Measurements from ENCODE around the gene OSGEP. TPM values are rescaled to one million over a fixed set of nuclear protein-coding genes. Genes with fewer than 3 reads are reported as not detected.
A peak's percentile ranks its signal among the peaks of the same experiment; 100 is the strongest.
"Not testable (repeated sequence)": the region's sequence is repeated elsewhere in the genome, so short reads cannot be mapped to it uniquely, and the experiment has no call there.

The OSGEP gene
- total RNA-seq, 1 donor from 2014 or later = 67.0 TPM

- Histone ChIP-seq H3K4me1 (peaks cover 9% of the 10 kb centered on the region), H3K36me3 (peaks cover 7% of the 10 kb centered on the region), H2AFZ (replicated peaks) (peak overlapping the region; percentile 84), H3K27me3 (no peaks in the 10 kb centered on the region), H3K4me2 (peak overlapping the region; percentile 85), H3K9me3 (ENCODE audit: low read depth) (no peaks in the 10 kb centered on the region), H3K9ac (peak overlapping the region; percentile 93), H3K27ac (peak overlapping the region; percentile 99), H3F3A (ENCODE audit: low read depth) (peaks cover 56% of the 10 kb centered on the region), H4K20me1 (ENCODE audit: low read depth) (peaks cover 10% of the 10 kb centered on the region), H3K4me3 (peak overlapping the region; percentile 84), H3K79me2 (ENCODE audit: low read depth) (peaks cover 59% of the 10 kb centered on the region)
- TF ChIP-seq EZH2phosphoT487 (IDR thresholded peaks at IDR 0.05) = no peak
- TF ChIP-seq EZH2 (IDR thresholded peaks at IDR 0.05) = no peak
- no peak for TF ChIP-seq CTCF (IDR thresholded peaks at IDR 0.05)
- Mint-ChIP-seq H3K36me3 (peaks cover 16% of the 10 kb centered on the region), H3K27me3 (ENCODE audit: insufficient read depth, low read depth) (no peaks in the 10 kb centered on the region), H3K4me3 (no peak overlapping the region), H3K9me3 (no peaks in the 10 kb centered on the region), H3K4me1 (peaks cover 10% of the 10 kb centered on the region), H3K27ac (no peak overlapping the region)
- peak; percentile 86 for DNase-seq (ENCODE audit: low spot score)
Measured at GRCh38 chr14:20455355-20456300, 1.0 kb upstream of the OSGEP start.

- not testable (repeated sequence) for H3K9me3 ChIP-seq (ENCODE audit: low read depth); H3K4me2 ChIP-seq; H3K27me3 Mint-ChIP-seq (ENCODE audit: insufficient read depth, low read depth); H4K20me1 ChIP-seq (ENCODE audit: low read depth); DNase-seq (ENCODE audit: low spot score); H3K27me3 ChIP-seq; H2AFZ ChIP-seq (replicated peaks); H3K27ac Mint-ChIP-seq; H3K4me1 Mint-ChIP-seq; H3K4me1 ChIP-seq; H3K27ac ChIP-seq; H3K9ac ChIP-seq; H3K9me3 Mint-ChIP-seq; H3K4me3 ChIP-seq
- peaks cover 46% of the 10 kb centered on the region for H3K79me2 ChIP-seq (ENCODE audit: low read depth)
- Mint-ChIP-seq H3K4me3 (peak overlapping the region; percentile 72), H3K36me3 (peaks cover 22% of the 10 kb centered on the region)
- peaks cover 16% of the 10 kb centered on the region for H3K36me3 ChIP-seq
- H3F3A ChIP-seq (ENCODE audit: low read depth) = peaks cover 30% of the 10 kb centered on the region
Measured at GRCh38 chr14:20452831-20453230, 1.8 kb downstream of the OSGEP start.

GRCh38 chr14:20446889-20447288, 7.7 kb downstream of the OSGEP start:
- Histone ChIP-seq H3F3A (ENCODE audit: low read depth) (peaks cover 2% of the 10 kb centered on the region), H3K9me3 (ENCODE audit: low read depth) (no peaks in the 10 kb centered on the region), H3K4me1 (no peaks in the 10 kb centered on the region), H3K36me3 (peaks cover 9% of the 10 kb centered on the region), H4K20me1 (ENCODE audit: low read depth) (no peaks in the 10 kb centered on the region), H3K79me2 (ENCODE audit: low read depth) (no peaks in the 10 kb centered on the region), H3K4me3 (no peak overlapping the region), H3K27ac (no peak overlapping the region), H3K27me3 (no peaks in the 10 kb centered on the region), H3K9ac (no peak overlapping the region), H2AFZ (replicated peaks) (no peak overlapping the region), H3K4me2 (no peak overlapping the region)
- Mint-ChIP-seq H3K36me3 (peaks cover 25% of the 10 kb centered on the region), H3K27me3 (ENCODE audit: insufficient read depth, low read depth) (no peaks in the 10 kb centered on the region), H3K9me3 (no peaks in the 10 kb centered on the region), H3K4me3 (no peak overlapping the region), H3K27ac (no peak overlapping the region), H3K4me1 (no peaks in the 10 kb centered on the region)
- DNase-seq (ENCODE audit: low spot score) = no peak
- TF ChIP-seq CTCF (IDR thresholded peaks at IDR 0.05) (no peak), EZH2 (IDR thresholded peaks at IDR 0.05) (no peak), EZH2phosphoT487 (IDR thresholded peaks at IDR 0.05) (no peak)

- H3F3A ChIP-seq (ENCODE audit: low read depth); H3K27me3 ChIP-seq; H3K9ac ChIP-seq; H3K4me3 Mint-ChIP-seq; H3K9me3 Mint-ChIP-seq; H3K27ac Mint-ChIP-seq; H3K4me3 ChIP-seq; H3K4me1 ChIP-seq; H2AFZ ChIP-seq (replicated peaks); H3K4me2 ChIP-seq; DNase-seq (ENCODE audit: low spot score); H3K9me3 ChIP-seq (ENCODE audit: low read depth); H3K27ac ChIP-seq; H4K20me1 ChIP-seq (ENCODE audit: low read depth); H3K36me3 ChIP-seq; H3K27me3 Mint-ChIP-seq (ENCODE audit: insufficient read depth, low read depth); H3K79me2 ChIP-seq (ENCODE audit: low read depth); H3K4me1 Mint-ChIP-seq: not testable (repeated sequence)
- peaks cover 15% of the 10 kb centered on the region for H3K36me3 Mint-ChIP-seq
Measured at GRCh38 chr14:20443650-20444049, 11.0 kb downstream of the OSGEP start.
